Stomach (tissue), 9 donors: ENCODE data around the gene PLCB1. TPM values are rescaled to one million over a fixed set of nuclear protein-coding genes. Genes with fewer than 3 reads are reported as not detected.

ENCODE experiments used
- DNase-seq, 2 donors: peaks; one replicate each; pipeline versions ENCODE4 v3.0.0 to v3.0.0-alpha.2; 2013 to 2019
- H3K27ac ChIP-seq, 5 donors: fragments of 200-600 bp in 4 of 5; sonication (generic) in 4 of 5; one replicate each; pipeline ENCODE4 v1.5.1; 2013 to 2019; ENCODE audit warnings: mild to moderate bottlenecking in 1 of 5, moderate library complexity in 1 of 5
- H3K27me3 ChIP-seq, 3 donors: fragments of 200-600 bp; sonication (generic); one replicate each; pipeline ENCODE4 v1.5.1; 2017 to 2019; ENCODE audit warnings: mixed run types in 1 of 3
- H3K36me3 ChIP-seq, 4 donors: fragments of 200-600 bp; sonication (generic); 1 replicate in 3 of 4; 2 replicates in 1 of 4; pipeline ENCODE4 v1.5.1; 2016 to 2019
- H3K4me1 ChIP-seq, 4 donors: fragments of 200-600 bp; sonication (generic); one replicate each; pipeline ENCODE4 v1.5.1; 2016 to 2019
- H3K4me3 ChIP-seq, 4 donors: fragments of 200-600 bp; sonication (generic) in 3 of 4; one replicate each; pipeline ENCODE4 v1.5.1; 2016 to 2019; ENCODE audit warnings: mild to moderate bottlenecking in 1 of 4
- H3K9me3 ChIP-seq, 4 donors: fragments of 200-600 bp; sonication (generic); one replicate each; pipeline ENCODE4 v1.5.1; 2016 to 2019
- CTCF ChIP-seq, 7 experiments: fragments of 450-650 bp in 4 of 7; fragments of 200-600 bp in 3 of 7; sonication (generic) in 3 of 7; IDR thresholded peaks; one replicate each; pipeline ENCODE4 v1.5.1; 2016 to 2019; ENCODE audit warnings: antibody characterized with exemption in 7 of 7, control low read depth in 2 of 7, mild to moderate bottlenecking in 1 of 7
- EP300 ChIP-seq: sonication (generic); formaldehyde crosslinking; IDR thresholded peaks from one replicate; pipeline ENCODE4 v1.6.1; 2017; ENCODE audit warnings: antibody characterized with exemption
- POLR2A ChIP-seq, 4 donors: fragments of 450-650 bp; IDR thresholded peaks; one replicate each; pipeline ENCODE4 v1.6.1; 2016; ENCODE audit warnings: antibody characterized with exemption in 4 of 4, control low read depth in 2 of 4, mild to moderate bottlenecking in 1 of 4, moderate library complexity in 1 of 4
- POLR2AphosphoS5 ChIP-seq, 3 donors: sonication (generic); formaldehyde crosslinking; IDR thresholded peaks; one replicate each; pipeline ENCODE4 v1.6.1; 2016; ENCODE audit warnings: antibody characterized with exemption in 3 of 3
- WGBS, 5 donors: extraction: QIAGEN DNeasy Blood & Tissue Kit in 3 of 5; methylation state at CpG; one replicate each; pipeline versions ENCODE4 v1.1.5 to v1.1.7; 2013 to 2018; 5-methylcytosine and 5-hydroxymethylcytosine counted together
- intact Hi-C: fragments of 100-400 bp; cut with DNase I; formaldehyde crosslinking; loops from one replicate; pipeline ENCODE4 v1.15.1; 2023; ENCODE audit warnings: low total_unique reads
- polyA plus RNA-seq, 3 donors: library from polyadenylated mRNA; stranded (reverse); fragments of 200-250 nt; gene quantifications; one replicate each; pipeline ENCODE4 v1.2.3, GENCODE V29; 2013
- total RNA-seq, 5 donors: library from RNA; depleted of rRNA; stranded (reverse); fragments of >200 nt; gene quantifications; one replicate each; pipeline versions ENCODE4 v1.1.0 to v1.2.3, GENCODE V29; 2014 to 2016
- donor health status: healthy with polysubstance abuse.
- donor health status: Bipolar disorder and iron deficiency.
- donor health status: healthy.

PLCB1 gene
- total and polyA plus RNA-seq, 8 donors, result 4.1 to 66.5 (median 11.7) TPM

- Histone ChIP-seq H3K27me3 (no peaks in the 10 kb centered on the region), H3K4me1 (peaks cover 0 to 24% (median 7%) of the 10 kb centered on the region in 4 donors), H3K36me3 (no peaks in the 10 kb centered on the region), H3K9me3 (no peaks in the 10 kb centered on the region), H3K4me3 (no peak overlapping the region), H3K27ac (no peak overlapping the region)
- no peak for DNase-seq
- 74 to 100% (median 80%) methylated on average over 1 of the region's 1 CpG for WGBS, 5 donors
- TF ChIP-seq POLR2AphosphoS5 (IDR thresholded peaks at IDR 0.05) (no peak), EP300 (no peak), POLR2A (IDR thresholded peaks at IDR 0.05) (no peak), CTCF (IDR thresholded peaks at IDR 0.05) (no peak)
- intact Hi-C loops, result no loop called here
These were observed 188.2 kb downstream of the PLCB1 start for GRCh38 chr20:8320306-8320705.

DNA sequence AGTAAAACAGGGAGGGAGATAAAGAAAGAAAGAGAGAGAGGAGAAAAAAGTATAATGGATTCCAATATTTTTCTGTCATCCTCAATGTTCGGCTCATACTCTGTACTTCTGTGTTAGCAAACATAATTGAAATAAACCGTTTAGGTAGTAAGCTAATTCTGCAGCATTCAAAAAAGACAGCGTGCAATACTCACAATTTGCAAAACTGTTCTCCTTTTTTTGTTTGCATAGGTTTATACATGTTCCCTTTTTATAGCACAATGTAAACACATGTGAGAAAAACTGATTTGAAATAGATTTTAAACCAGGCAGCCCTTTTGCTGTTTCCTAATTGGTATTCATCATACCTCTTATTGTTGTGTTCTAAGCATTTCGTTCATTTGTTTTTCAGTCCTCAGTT lies 188.9 kb downstream of the PLCB1 start:
- H3K27ac ChIP-seq, result no peak overlapping the region
- no peak overlapping the region for H3K4me3 ChIP-seq
- no peaks in the 10 kb centered on the region for H3K9me3 ChIP-seq
- peaks cover 0 to 22% (median 4%) of the 10 kb centered on the region in 4 donors for H3K4me1 ChIP-seq
- WGBS, 5 donors, result 42 to 61% (median 56%) methylated on average over 4 of the region's 4 CpGs
- intact Hi-C loops, result no loop called here
- no peaks in the 10 kb centered on the region for H3K27me3 ChIP-seq
- DNase-seq, result no peak
- H3K36me3 ChIP-seq, result no peaks in the 10 kb centered on the region
- TF ChIP-seq POLR2A (IDR thresholded peaks at IDR 0.05) (no peak), POLR2AphosphoS5 (IDR thresholded peaks at IDR 0.05) (no peak), EP300 (no peak), CTCF (IDR thresholded peaks at IDR 0.05) (no peak)

GRCh38 chr20:8322662-8323217 lies 190.7 kb downstream of the PLCB1 start:
- Histone ChIP-seq H3K36me3 (no peaks in the 10 kb centered on the region), H3K27me3 (no peaks in the 10 kb centered on the region), H3K9me3 (no peaks in the 10 kb centered on the region), H3K4me3 (no peak overlapping the region), H3K27ac (no peak overlapping the region), H3K4me1 (peaks cover 0 to 20% (median 2%) of the 10 kb centered on the region in 4 donors)
- no peak for TF ChIP-seq POLR2AphosphoS5 (IDR thresholded peaks at IDR 0.05)
- TF ChIP-seq CTCF (IDR thresholded peaks at IDR 0.05), result no peak
- TF ChIP-seq EP300, result no peak
- TF ChIP-seq POLR2A (IDR thresholded peaks at IDR 0.05), result no peak
- intact Hi-C loops, result no loop called here
- DNase-seq, result no peak
- WGBS, 5 donors, result 76 to 83% (median 83%) methylated on average over 5 of the region's 5 CpGs

DNA sequence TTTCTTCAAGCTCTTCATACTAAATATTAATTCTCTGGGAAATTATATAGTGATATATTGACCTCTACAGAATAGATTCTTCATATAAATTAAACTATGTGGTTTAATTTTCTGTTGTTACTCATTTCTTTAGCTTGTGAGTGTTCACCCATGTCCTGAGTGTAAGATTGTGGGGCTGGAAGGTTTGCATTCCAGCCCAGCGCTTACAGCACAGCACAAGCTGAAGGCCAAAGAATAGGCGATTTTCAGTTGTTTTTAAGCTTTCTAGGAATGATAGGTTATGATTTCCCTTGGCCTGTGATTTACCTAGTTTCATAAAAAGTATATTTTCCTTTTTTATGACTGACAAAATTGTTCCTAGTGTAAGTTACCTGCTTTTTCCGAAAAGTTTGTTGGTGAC lies 194.1 kb downstream of the PLCB1 start:
- no peaks in the 10 kb centered on the region for H3K36me3 ChIP-seq
- TF ChIP-seq EP300, result no peak
- no peak for TF ChIP-seq CTCF (IDR thresholded peaks at IDR 0.05)
- no peak for TF ChIP-seq POLR2A (IDR thresholded peaks at IDR 0.05)
- TF ChIP-seq POLR2AphosphoS5 (IDR thresholded peaks at IDR 0.05), result no peak
- peaks cover 0 to 14% (median 0%) of the 10 kb centered on the region in 4 donors for H3K4me1 ChIP-seq
- H3K4me3 ChIP-seq, result no peak overlapping the region
- WGBS, 5 donors, result 60 to 77% (median 65%) methylated on average over 3 of the region's 3 CpGs
- H3K27ac ChIP-seq, result no peak overlapping the region
- DNase-seq, result no peak
- no peaks in the 10 kb centered on the region for H3K9me3 ChIP-seq
- no peaks in the 10 kb centered on the region for H3K27me3 ChIP-seq
- intact Hi-C loops, result no loop called here
